GM12878 (cell line): ENCODE measurements around the gene PRM2. TPM values are rescaled to one million over a fixed set of nuclear protein-coding genes. Genes with fewer than 3 reads are reported as not detected.

Experiments
- BCL11A ChIP-seq: IDR thresholded peaks from 2 replicates; pipeline ENCODE4 v1.6.1; 2011; ENCODE audit warnings: low read depth, low read length
- CBX3 ChIP-seq: fragments of 200-600 bp; sonication (generic); IDR thresholded peaks from 2 replicates; pipeline ENCODE4 v1.6.1; 2016; ENCODE audit warnings: low read depth, borderline replicate concordance
- CEBPB ChIP-seq, 2 experiments: fragments of 150-350 bp in 1 of 2; IDR thresholded peaks; 2 replicates each; pipeline ENCODE4 v1.6.1; 2012 to 2014; ENCODE audit warnings: low read depth in 2 of 2, low read length in 2 of 2, borderline replicate concordance in 1 of 2, inconsistent platforms in 1 of 2
- IRF4 ChIP-seq: IDR thresholded peaks from 2 replicates; pipeline ENCODE4 v1.6.1; 2011; ENCODE audit warnings: low read depth, low read length
- NR2C2 ChIP-seq: IDR thresholded peaks from 2 replicates; pipeline ENCODE4 v1.6.1; 2011; ENCODE audit warnings: borderline replicate concordance, low read depth; ENCODE audit not compliant: control insufficient read depth, insufficient read length
- POLR2A ChIP-seq: IDR thresholded peaks from 2 replicates; pipeline ENCODE4 v1.6.1; 2011; ENCODE audit warnings: low read depth, mild to moderate bottlenecking, low read length
- POLR2AphosphoS2 ChIP-seq: IDR thresholded peaks from 2 replicates; pipeline ENCODE4 v1.6.1; 2011; ENCODE audit warnings: low read depth, mild to moderate bottlenecking, low read length, improper control_type of control experiment, moderate library complexity
- RAD51 ChIP-seq: fragments of 450-650 bp; IDR thresholded peaks from 2 replicates; pipeline ENCODE4 v1.6.1; 2016; ENCODE audit warnings: moderate library complexity, mild to moderate bottlenecking, inconsistent platforms
- RFX5 ChIP-seq: IDR thresholded peaks from 2 replicates; pipeline ENCODE4 v1.6.1; 2011; ENCODE audit warnings: low read depth, low read length, improper control_type of control experiment
- SMARCA5 ChIP-seq: fragments of 450-650 bp; IDR thresholded peaks from 2 replicates; pipeline ENCODE4 v1.6.1; 2017; ENCODE audit warnings: mild to moderate bottlenecking
- STAT3 ChIP-seq: IDR thresholded peaks from 2 replicates; pipeline ENCODE4 v1.6.1; 2011; ENCODE audit warnings: low read depth, low read length, improper control_type of control experiment
- YY1 ChIP-seq: IDR thresholded peaks from 2 replicates; pipeline ENCODE4 v1.6.1; 2011; ENCODE audit warnings: low read depth, mild to moderate bottlenecking, low read length
- ZNF207 ChIP-seq: fragments of 450-650 bp; IDR thresholded peaks from 2 replicates; pipeline ENCODE4 v1.6.1; 2014; ENCODE audit warnings: antibody characterized with exemption, mild to moderate bottlenecking, borderline replicate concordance
- polyA plus RNA-seq, 11 experiments: library from polyadenylated mRNA; depleted of rRNA in 4 of 11; unstranded in 6 of 11; stranded (reverse) in 5 of 11; fragments of >200 nt; fragmentation: Nextera tagmentation in 4 of 11; fragmentation: Illumina TruSeq in 1 of 11; extraction: Ambion mirVana in 4 of 11; extraction: Trizol in 1 of 11; gene quantifications; 1 replicate in 1 of 11; 2 replicates in 10 of 11; pipeline versions ENCODE4 v1.2.1 to v1.2.3, GENCODE V29; 2011 to 2016; ENCODE audit warnings: inconsistent platforms in 2 of 11, missing spikeins in 2 of 11, low read depth in 1 of 11
- total RNA-seq, 4 experiments: library from RNA; depleted of rRNA in 3 of 4; stranded (reverse); fragments of >200 nt in 3 of 4; fragmentation: Illumina TruSeq in 1 of 4; extraction: Trizol in 1 of 4; gene quantifications; 2 replicates each; pipeline versions ENCODE4 v1.2.1 to v1.2.3, GENCODE V29; 2013 to 2021
- TF ChIP-seq, protein P1 (sequence below): IDR thresholded peaks from 2 replicates; pipeline ENCODE4 v1.6.1; 2011; ENCODE audit warnings: low read depth, low read length, improper control_type of control experiment, borderline replicate concordance
- TF ChIP-seq, protein P2 (sequence below): fragments of 450-650 bp; IDR thresholded peaks from 2 replicates; pipeline ENCODE4 v1.6.1; 2016; ENCODE audit warnings: mild to moderate bottlenecking, moderate library complexity, borderline replicate concordance
- TF ChIP-seq, protein P3 (sequence below): fragments of 450-650 bp; IDR thresholded peaks from 2 replicates; pipeline ENCODE4 v1.6.1; 2014; ENCODE audit warnings: mild to moderate bottlenecking
- TF ChIP-seq, protein P4 (sequence below): IDR thresholded peaks from 2 replicates; pipeline ENCODE4 v1.6.1; 2012; ENCODE audit warnings: mild to moderate bottlenecking, low read depth, low read length
- TF ChIP-seq, protein P5 (sequence below): fragments of 450-650 bp; IDR thresholded peaks from 2 replicates; pipeline ENCODE4 v1.6.1; 2018; ENCODE audit warnings: borderline replicate concordance, mild to moderate bottlenecking; ENCODE audit not compliant: partially characterized antibody

The PRM2 gene
- total and polyA plus RNA-seq, 10 of the 15 experiments (the other 5 are each of a cell fraction or from before 2014, with no cell fraction given): not detected

DNA sequence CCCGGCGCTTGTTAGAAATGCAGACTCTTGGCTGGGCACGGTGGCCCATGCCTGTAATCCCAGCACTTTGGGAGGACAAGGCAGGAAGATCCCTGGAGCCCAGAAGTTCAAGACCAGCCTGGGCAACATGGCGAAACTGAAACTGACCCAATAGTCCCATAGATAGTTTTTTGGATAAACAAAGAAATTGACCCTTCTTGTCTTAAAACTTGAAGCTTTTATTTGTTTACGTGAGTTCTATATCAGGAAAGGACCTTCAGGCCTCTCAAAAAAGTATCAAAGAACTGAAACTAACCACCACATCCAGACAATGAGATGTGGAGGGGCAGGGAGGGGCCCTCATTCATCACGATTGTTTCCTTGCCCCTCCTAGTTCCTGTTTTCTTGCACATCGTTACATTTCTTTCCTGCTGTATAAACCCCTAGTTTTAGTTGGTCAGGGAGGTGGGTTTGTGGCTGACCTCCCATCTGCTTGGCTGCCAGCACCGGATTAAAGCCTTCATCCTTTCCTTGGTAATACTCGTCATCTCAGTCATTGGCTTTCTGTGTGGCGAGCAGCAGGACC lies 34.8 kb upstream of the PRM2 start (continued):
- TF ChIP-seq, protein P1, sequence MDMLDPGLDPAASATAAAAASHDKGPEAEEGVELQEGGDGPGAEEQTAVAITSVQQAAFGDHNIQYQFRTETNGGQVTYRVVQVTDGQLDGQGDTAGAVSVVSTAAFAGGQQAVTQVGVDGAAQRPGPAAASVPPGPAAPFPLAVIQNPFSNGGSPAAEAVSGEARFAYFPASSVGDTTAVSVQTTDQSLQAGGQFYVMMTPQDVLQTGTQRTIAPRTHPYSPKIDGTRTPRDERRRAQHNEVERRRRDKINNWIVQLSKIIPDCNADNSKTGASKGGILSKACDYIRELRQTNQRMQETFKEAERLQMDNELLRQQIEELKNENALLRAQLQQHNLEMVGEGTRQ: no peak
- TF ChIP-seq IRF4 (peak; percentile 84), CBX3 (no peak), ZNF207 (no peak), CEBPB (IDR thresholded peaks at IDR 0.05; ENCODE audit: borderline replicate concordance in 1 of 2, low read depth in 2 of 2, low read length in 2 of 2) (peak in 1 of 2 experiments; percentile 30; a peak in 1 of 4 replicates), BCL11A (peak; percentile 82), YY1 (0 out of 2 replicates have a peak, but pooled peaks have one; percentile 19), RAD51 (no peak; the same call in 1 of the 2 replicates), POLR2A (no peak), POLR2AphosphoS2 (no peak), RFX5 (no peak), STAT3 (no peak), NR2C2 (no peak), SMARCA5 (no peak)
- TF ChIP-seq, protein P2, sequence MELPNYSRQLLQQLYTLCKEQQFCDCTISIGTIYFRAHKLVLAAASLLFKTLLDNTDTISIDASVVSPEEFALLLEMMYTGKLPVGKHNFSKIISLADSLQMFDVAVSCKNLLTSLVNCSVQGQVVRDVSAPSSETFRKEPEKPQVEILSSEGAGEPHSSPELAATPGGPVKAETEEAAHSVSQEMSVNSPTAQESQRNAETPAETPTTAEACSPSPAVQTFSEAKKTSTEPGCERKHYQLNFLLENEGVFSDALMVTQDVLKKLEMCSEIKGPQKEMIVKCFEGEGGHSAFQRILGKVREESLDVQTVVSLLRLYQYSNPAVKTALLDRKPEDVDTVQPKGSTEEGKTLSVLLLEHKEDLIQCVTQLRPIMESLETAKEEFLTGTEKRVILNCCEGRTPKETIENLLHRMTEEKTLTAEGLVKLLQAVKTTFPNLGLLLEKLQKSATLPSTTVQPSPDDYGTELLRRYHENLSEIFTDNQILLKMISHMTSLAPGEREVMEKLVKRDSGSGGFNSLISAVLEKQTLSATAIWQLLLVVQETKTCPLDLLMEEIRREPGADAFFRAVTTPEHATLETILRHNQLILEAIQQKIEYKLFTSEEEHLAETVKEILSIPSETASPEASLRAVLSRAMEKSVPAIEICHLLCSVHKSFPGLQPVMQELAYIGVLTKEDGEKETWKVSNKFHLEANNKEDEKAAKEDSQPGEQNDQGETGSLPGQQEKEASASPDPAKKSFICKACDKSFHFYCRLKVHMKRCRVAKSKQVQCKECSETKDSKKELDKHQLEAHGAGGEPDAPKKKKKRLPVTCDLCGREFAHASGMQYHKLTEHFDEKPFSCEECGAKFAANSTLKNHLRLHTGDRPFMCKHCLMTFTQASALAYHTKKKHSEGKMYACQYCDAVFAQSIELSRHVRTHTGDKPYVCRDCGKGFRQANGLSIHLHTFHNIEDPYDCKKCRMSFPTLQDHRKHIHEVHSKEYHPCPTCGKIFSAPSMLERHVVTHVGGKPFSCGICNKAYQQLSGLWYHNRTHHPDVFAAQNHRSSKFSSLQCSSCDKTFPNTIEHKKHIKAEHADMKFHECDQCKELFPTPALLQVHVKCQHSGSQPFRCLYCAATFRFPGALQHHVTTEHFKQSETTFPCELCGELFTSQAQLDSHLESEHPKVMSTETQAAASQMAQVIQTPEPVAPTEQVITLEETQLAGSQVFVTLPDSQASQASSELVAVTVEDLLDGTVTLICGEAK: no peak
- TF ChIP-seq, protein P3, sequence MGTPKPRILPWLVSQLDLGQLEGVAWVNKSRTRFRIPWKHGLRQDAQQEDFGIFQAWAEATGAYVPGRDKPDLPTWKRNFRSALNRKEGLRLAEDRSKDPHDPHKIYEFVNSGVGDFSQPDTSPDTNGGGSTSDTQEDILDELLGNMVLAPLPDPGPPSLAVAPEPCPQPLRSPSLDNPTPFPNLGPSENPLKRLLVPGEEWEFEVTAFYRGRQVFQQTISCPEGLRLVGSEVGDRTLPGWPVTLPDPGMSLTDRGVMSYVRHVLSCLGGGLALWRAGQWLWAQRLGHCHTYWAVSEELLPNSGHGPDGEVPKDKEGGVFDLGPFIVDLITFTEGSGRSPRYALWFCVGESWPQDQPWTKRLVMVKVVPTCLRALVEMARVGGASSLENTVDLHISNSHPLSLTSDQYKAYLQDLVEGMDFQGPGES: no peak
- TF ChIP-seq, protein P4, sequence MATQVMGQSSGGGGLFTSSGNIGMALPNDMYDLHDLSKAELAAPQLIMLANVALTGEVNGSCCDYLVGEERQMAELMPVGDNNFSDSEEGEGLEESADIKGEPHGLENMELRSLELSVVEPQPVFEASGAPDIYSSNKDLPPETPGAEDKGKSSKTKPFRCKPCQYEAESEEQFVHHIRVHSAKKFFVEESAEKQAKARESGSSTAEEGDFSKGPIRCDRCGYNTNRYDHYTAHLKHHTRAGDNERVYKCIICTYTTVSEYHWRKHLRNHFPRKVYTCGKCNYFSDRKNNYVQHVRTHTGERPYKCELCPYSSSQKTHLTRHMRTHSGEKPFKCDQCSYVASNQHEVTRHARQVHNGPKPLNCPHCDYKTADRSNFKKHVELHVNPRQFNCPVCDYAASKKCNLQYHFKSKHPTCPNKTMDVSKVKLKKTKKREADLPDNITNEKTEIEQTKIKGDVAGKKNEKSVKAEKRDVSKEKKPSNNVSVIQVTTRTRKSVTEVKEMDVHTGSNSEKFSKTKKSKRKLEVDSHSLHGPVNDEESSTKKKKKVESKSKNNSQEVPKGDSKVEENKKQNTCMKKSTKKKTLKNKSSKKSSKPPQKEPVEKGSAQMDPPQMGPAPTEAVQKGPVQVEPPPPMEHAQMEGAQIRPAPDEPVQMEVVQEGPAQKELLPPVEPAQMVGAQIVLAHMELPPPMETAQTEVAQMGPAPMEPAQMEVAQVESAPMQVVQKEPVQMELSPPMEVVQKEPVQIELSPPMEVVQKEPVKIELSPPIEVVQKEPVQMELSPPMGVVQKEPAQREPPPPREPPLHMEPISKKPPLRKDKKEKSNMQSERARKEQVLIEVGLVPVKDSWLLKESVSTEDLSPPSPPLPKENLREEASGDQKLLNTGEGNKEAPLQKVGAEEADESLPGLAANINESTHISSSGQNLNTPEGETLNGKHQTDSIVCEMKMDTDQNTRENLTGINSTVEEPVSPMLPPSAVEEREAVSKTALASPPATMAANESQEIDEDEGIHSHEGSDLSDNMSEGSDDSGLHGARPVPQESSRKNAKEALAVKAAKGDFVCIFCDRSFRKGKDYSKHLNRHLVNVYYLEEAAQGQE: no peak
- TF ChIP-seq, protein P5, sequence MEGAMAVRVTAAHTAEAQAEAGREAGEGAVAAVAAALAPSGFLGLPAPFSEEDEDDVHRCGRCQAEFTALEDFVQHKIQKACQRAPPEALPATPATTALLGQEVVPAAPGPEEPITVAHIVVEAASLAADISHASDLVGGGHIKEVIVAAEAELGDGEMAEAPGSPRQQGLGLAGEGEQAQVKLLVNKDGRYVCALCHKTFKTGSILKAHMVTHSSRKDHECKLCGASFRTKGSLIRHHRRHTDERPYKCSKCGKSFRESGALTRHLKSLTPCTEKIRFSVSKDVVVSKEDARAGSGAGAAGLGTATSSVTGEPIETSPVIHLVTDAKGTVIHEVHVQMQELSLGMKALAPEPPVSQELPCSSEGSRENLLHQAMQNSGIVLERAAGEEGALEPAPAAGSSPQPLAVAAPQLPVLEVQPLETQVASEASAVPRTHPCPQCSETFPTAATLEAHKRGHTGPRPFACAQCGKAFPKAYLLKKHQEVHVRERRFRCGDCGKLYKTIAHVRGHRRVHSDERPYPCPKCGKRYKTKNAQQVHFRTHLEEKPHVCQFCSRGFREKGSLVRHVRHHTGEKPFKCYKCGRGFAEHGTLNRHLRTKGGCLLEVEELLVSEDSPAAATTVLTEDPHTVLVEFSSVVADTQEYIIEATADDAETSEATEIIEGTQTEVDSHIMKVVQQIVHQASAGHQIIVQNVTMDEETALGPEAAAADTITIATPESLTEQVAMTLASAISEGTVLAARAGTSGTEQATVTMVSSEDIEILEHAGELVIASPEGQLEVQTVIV: no peak
